GM18873 (cell line): ENCODE measurements around the gene LRRC8E.

Source experiments
- ATAC-seq: cut with Tn5 transposase; IDR thresholded peaks from one replicate; pipeline ENCODE4 v1.9.1; 2021; ENCODE audit warnings: mild to moderate bottlenecking, moderate library complexity, moderate number of reproducible peaks; ENCODE audit not compliant: unreplicated experiment, low FRiP score

LRRC8E gene

GRCh38 chr19:7944177-7944761 is 56.0 kb downstream of the LRRC8E start:
- peak; percentile 21 for ATAC-seq

GRCh38 chr19:7947939-7948338 is 59.6 kb downstream of the LRRC8E start:
- ATAC-seq = no peak
